Neural progenitor cell (in vitro differentiated cells): ENCODE results near the gene SNAI3.

Experiments
- CTCF ChIP-seq: fragments of 200-600 bp; sonication (generic); IDR thresholded peaks from 2 replicates; pipeline ENCODE4 v1.5.1; 2017; ENCODE audit warnings: antibody characterized with exemption, mild to moderate bottlenecking
- EZH2 ChIP-seq: fragments of 200-600 bp; sonication (generic); IDR thresholded peaks from 2 replicates; pipeline ENCODE4 v1.6.1; 2017; ENCODE audit warnings: antibody characterized with exemption, mild to moderate bottlenecking, moderate library complexity
- EZH2phosphoT487 ChIP-seq: fragments of 200-600 bp; sonication (generic); IDR thresholded peaks from 2 replicates; pipeline ENCODE4 v1.6.1; 2017; ENCODE audit warnings: antibody characterized with exemption

GRCh38 chr16:88712362-88712979 lies 26.2 kb upstream of the SNAI3 start:
- TF ChIP-seq CTCF (no peak), EZH2 (no peak), EZH2phosphoT487 (no peak)
